ENCODE measurements around the gene EGFR. TPM values are rescaled to one million over a fixed set of nuclear protein-coding genes. Genes with fewer than 3 reads are reported as not detected.

Gene EGFR
- total RNA-seq, 1 donor from 2014 or later = 78.3 TPM

DNA sequence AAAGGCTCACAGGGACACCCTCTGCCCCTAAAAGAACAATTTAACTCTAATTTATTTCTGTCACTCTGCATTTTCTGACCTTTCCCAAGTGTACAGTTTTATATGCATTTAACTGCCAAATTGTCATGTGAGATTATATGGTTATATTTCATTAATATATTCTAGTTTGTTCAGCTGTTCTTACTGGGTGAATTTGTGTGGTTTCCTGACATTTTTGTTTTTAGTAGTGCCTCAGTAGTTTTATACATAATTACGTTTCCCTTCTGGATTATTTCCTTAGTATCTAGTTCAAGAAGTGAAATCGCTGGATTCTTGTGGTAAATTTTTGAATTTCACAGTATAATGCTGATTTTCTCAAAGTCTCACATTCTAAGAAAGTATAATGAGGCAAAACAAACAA is 41.3 kb downstream of the EGFR start:
- Histone ChIP-seq H3K9me3 (no peaks in the 10 kb centered on the region), H3K4me3 (no peak overlapping the region), H3K27ac (no peak overlapping the region), H3K36me3 (no peaks in the 10 kb centered on the region), H3K4me1 (peaks cover 13% of the 10 kb centered on the region), H3K27me3 (no peaks in the 10 kb centered on the region)
- no peak for ATAC-seq
- TF ChIP-seq CTCF (IDR thresholded peaks at IDR 0.05) = no peak
- intact Hi-C loops (cut with DNase I) = no loop called here
- DNase-seq = no peak

- TF ChIP-seq CTCF (IDR thresholded peaks at IDR 0.05) = no peak
- Histone ChIP-seq H3K27ac (no peak overlapping the region), H3K9me3 (no peaks in the 10 kb centered on the region), H3K4me3 (no peak overlapping the region), H3K27me3 (no peaks in the 10 kb centered on the region), H3K4me1 (peaks cover 16% of the 10 kb centered on the region), H3K36me3 (no peaks in the 10 kb centered on the region)
- intact Hi-C loops (cut with DNase I) = no loop called here
- DNase-seq (no peak), ATAC-seq (no peak)
These were observed 41.8 kb downstream of the EGFR start for GRCh38 chr7:55060636-55061022.

- TF ChIP-seq CTCF (IDR thresholded peaks at IDR 0.05) = no peak
- ATAC-seq = no peak
- no peak overlapping the region for H3K4me3 ChIP-seq
- no peak for DNase-seq
- intact Hi-C loops (cut with DNase I) = no loop called here
- no peaks in the 10 kb centered on the region for H3K9me3 ChIP-seq
- peaks cover 22% of the 10 kb centered on the region for H3K4me1 ChIP-seq
- H3K27ac ChIP-seq = no peak overlapping the region
- no peaks in the 10 kb centered on the region for H3K36me3 ChIP-seq
- no peaks in the 10 kb centered on the region for H3K27me3 ChIP-seq
These were observed 43.1 kb downstream of the EGFR start for GRCh38 chr7:55061726-55062499.

GRCh38 chr7:55063061-55063460 is 44.2 kb downstream of the EGFR start:
- DNase-seq (no peak), ATAC-seq (no peak)
- no peaks in the 10 kb centered on the region for H3K9me3 ChIP-seq
- no peak for TF ChIP-seq CTCF (IDR thresholded peaks at IDR 0.05)
- no peak overlapping the region for H3K27ac ChIP-seq
- intact Hi-C loops (cut with DNase I) = no loop called here
- H3K4me3 ChIP-seq = no peak overlapping the region
- no peaks in the 10 kb centered on the region for H3K36me3 ChIP-seq
- H3K27me3 ChIP-seq = no peaks in the 10 kb centered on the region
- H3K4me1 ChIP-seq = peaks cover 23% of the 10 kb centered on the region

- Histone ChIP-seq H3K4me3 (no peak overlapping the region), H3K9me3 (no peaks in the 10 kb centered on the region), H3K27ac (no peak overlapping the region), H3K27me3 (no peaks in the 10 kb centered on the region), H3K4me1 (peaks cover 23% of the 10 kb centered on the region), H3K36me3 (no peaks in the 10 kb centered on the region)
- no peak for TF ChIP-seq CTCF (IDR thresholded peaks at IDR 0.05)
- DNase-seq = no peak
- intact Hi-C loops (cut with DNase I) = no loop called here
- no peak for ATAC-seq
These were observed 44.8 kb downstream of the EGFR start for GRCh38 chr7:55063633-55064032.
